ENCODE results near the gene CCDC141. TPM values are rescaled to one million over a fixed set of nuclear protein-coding genes. Genes with fewer than 3 reads are reported as not detected.

The CCDC141 gene
- total RNA-seq, 6 experiments from 2014 or later, result 0.03 to 0.05 TPM; not detected in 4

DNA sequence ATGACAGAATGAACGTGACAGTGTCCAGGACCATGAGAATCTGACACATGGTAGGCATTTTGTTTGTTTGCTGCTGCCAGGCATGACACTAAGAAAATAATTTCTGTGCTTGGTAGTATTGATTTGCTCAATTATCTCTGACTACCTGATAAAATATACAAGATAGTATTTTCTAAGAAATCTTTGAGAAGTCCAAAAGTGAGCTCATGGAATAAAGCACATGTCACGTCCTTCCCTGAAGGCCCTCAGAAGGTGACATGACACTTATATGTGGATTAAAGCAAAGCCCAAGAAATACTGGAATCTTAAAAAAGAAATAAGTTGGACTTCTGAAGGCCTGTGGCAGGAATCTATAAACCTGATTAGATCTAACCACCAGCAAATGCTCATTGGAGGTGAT lies 238.9 kb downstream of the CCDC141 start:
- no peaks in the 10 kb centered on the region for H3K36me3 Mint-ChIP-seq (ENCODE audit: low read depth)
- no peak overlapping the region for H3K4me3 Mint-ChIP-seq
- no peak for DNase-seq
- no peaks in the 10 kb centered on the region for H3K9me3 Mint-ChIP-seq
- no peak for TF ChIP-seq CTCF (IDR thresholded peaks at IDR 0.05)
- H3K4me1 Mint-ChIP-seq (ENCODE audit: low read depth), result peaks cover 4% of the 10 kb centered on the region; the same call in 1 of the 2 replicates
- H3K27ac Mint-ChIP-seq, result no peak overlapping the region
- H3K27me3 Mint-ChIP-seq (ENCODE audit: insufficient read depth), result no peaks in the 10 kb centered on the region; the same call in none of the 2 replicates

GRCh38 chr2:178810422-178810821 lies 239.5 kb downstream of the CCDC141 start:
- no peaks in the 10 kb centered on the region; the same call in none of the 2 replicates for H3K27me3 Mint-ChIP-seq (ENCODE audit: insufficient read depth)
- no peak for DNase-seq

GRCh38 chr2:178807227-178808008 lies 242.5 kb downstream of the CCDC141 start, which contains the start of gene TTN:
TTN (minus strand) TSS chr2:178807423; CDS start chr2:178804642, 2,781 bp downstream.
- DNase-seq, result no peak
- H3K36me3 Mint-ChIP-seq (ENCODE audit: low read depth), result no peaks in the 10 kb centered on the region
- no peak for TF ChIP-seq CTCF (IDR thresholded peaks at IDR 0.05)
- H3K4me1 Mint-ChIP-seq (ENCODE audit: low read depth), result no peaks in the 10 kb centered on the region; the same call in 1 of the 2 replicates
- no peak within 1 kb of the TSS for H3K4me3 Mint-ChIP-seq
- no peaks in the 10 kb centered on the region for H3K9me3 Mint-ChIP-seq
- H3K27me3 Mint-ChIP-seq (ENCODE audit: insufficient read depth), result no peaks in the 10 kb centered on the region; the same call in 1 of the 2 replicates
- no peak within 1 kb of the TSS for H3K27ac Mint-ChIP-seq

More at GRCh38 chr2:178810422-178810821, 239.5 kb downstream of the CCDC141 start:
- Mint-ChIP-seq H3K36me3 (ENCODE audit: low read depth) (no peaks in the 10 kb centered on the region), H3K9me3 (no peaks in the 10 kb centered on the region), H3K4me3 (no peak overlapping the region), H3K4me1 (ENCODE audit: low read depth) (no peaks in the 10 kb centered on the region; the same call in 1 of the 2 replicates), H3K27ac (no peak overlapping the region)
- no peak for TF ChIP-seq CTCF (IDR thresholded peaks at IDR 0.05)

DNA sequence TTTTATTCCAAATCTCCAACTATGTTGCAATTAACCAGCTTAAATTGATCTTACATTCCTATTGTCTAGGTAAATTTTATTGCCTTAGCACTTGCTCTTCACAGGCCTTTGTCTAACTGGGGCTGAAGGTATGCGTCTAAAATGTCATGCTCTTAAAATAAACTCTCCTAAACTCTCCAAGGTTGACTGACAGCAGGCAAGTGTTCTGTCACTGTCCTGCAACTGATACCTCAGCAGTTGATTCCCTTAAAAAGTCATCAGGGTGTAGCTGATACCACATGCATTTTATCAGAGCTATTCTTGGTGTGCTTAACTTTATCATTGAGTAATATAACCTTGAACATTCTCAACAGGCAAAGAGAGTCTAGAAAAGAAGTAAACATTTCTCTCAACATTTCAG lies 243.4 kb downstream of the CCDC141 start:
- Mint-ChIP-seq H3K27ac (no peak overlapping the region), H3K4me3 (no peak overlapping the region), H3K9me3 (no peaks in the 10 kb centered on the region), H3K27me3 (ENCODE audit: insufficient read depth) (no peaks in the 10 kb centered on the region; the same call in 1 of the 2 replicates), H3K4me1 (ENCODE audit: low read depth) (no peaks in the 10 kb centered on the region; the same call in 1 of the 2 replicates), H3K36me3 (ENCODE audit: low read depth) (no peaks in the 10 kb centered on the region)
- DNase-seq, result no peak
- TF ChIP-seq CTCF (IDR thresholded peaks at IDR 0.05), result no peak

DNA sequence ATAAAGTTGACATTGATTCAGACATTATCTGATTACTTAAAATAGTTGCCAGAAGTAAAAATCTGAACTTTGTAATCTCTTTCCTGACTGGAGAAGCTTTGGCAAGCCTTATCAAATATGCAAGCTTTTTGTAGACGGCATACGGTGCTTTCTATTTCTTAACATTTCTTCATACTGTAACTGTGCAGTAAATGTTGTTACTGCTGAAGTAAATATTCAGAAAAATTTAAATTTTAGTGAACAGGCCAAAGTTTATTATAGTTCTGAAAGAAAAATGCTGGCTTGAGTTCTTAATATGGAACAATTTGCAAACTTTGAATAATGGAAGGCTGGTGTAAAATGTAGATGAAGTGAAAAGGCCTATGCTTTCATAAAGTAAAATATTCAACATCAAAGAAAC lies 244.5 kb downstream of the CCDC141 start:
- Mint-ChIP-seq H3K27me3 (ENCODE audit: insufficient read depth) (no peaks in the 10 kb centered on the region; the same call in 1 of the 2 replicates), H3K4me3 (no peak overlapping the region), H3K27ac (no peak overlapping the region), H3K36me3 (ENCODE audit: low read depth) (no peaks in the 10 kb centered on the region), H3K4me1 (ENCODE audit: low read depth) (no peaks in the 10 kb centered on the region; the same call in 1 of the 2 replicates), H3K9me3 (no peaks in the 10 kb centered on the region)
- no peak for DNase-seq
- no peak for TF ChIP-seq CTCF (IDR thresholded peaks at IDR 0.05)

Data from HFFc6 (cell line).